ENCODE data around the gene ANKRD27. TPM values are rescaled to one million over a fixed set of nuclear protein-coding genes. Genes with fewer than 3 reads are reported as not detected.

Gene ANKRD27
- total and polyA plus RNA-seq, 10 of the 15 experiments (the other 5 are each of a cell fraction or from before 2014, with no cell fraction given): 2.8 to 49.9 (median 28.5) TPM

DNA sequence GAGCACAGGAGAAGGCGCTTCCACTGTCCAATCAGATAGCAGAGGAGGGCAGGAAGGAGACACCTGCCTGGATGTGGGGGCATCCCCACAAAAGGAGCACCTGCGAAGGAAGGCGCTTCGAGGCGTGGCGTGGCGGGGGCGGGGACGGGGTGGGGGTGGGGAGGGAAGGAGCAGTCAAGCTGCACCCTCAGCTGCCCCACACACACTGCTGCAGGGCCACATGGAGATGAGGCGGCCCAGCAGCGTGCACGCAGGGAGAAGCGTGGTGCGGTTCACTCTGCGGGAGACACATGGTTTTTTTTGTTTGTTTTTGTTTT, 21.4 kb downstream of the ANKRD27 start (continued):
- TF ChIP-seq, protein P1, sequence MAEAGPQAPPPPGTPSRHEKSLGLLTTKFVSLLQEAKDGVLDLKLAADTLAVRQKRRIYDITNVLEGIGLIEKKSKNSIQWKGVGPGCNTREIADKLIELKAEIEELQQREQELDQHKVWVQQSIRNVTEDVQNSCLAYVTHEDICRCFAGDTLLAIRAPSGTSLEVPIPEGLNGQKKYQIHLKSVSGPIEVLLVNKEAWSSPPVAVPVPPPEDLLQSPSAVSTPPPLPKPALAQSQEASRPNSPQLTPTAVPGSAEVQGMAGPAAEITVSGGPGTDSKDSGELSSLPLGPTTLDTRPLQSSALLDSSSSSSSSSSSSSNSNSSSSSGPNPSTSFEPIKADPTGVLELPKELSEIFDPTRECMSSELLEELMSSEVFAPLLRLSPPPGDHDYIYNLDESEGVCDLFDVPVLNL (IDR thresholded peaks at IDR 0.05; ENCODE audit: low read depth, low read length): no peak
- TF ChIP-seq NKRF (conservative IDR thresholded peaks at IDR 0.05): no peak

DNA sequence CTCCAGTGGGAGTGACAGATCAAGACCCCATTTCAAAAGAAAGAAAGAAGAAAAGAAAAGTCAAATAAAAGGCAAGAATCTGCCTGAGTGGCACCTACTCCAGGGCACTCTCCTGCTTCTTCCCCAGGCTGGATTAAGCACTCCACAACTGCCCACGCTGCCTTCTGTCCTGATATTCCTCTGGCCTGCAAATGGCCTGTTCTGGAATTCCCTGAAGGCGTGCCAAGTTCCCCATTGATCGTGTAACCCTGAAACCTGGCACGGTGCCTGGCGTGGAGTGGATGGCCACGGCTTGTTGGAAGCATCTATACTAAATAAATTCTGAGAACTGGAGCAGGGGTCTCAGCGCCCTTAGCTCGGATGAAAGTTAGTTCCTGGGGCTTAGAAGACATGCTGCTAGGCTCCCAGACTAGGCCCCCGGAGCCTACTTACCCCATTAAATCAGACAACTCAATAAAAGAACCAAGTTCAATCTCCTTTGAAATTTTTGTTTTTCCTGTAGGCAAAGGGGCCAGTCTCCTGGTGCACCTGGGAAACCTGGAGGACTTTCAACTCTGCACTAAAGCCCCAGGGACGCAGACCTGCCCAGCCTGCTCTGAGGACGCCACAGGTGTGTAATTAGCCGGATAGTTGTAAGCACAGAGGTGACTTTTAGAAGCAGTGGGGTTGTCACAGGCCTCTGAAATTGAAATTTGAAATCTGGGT, 21.9 kb downstream of the ANKRD27 start:
- Histone ChIP-seq H4K20me1 (ENCODE audit: control insufficient read depth, insufficient read depth) (no peaks in the 10 kb centered on the region), H3K4me2 (ENCODE audit: control insufficient read depth, insufficient read depth) (no peak overlapping the region), H3K9me3 (replicated peaks; ENCODE audit: control insufficient read depth, insufficient read depth, low read length) (no peaks in the 10 kb centered on the region), H2AFZ (ENCODE audit: control insufficient read depth, low read depth, low read length) (no peak overlapping the region), H3K27me3 (replicated peaks in 1 of 2; ENCODE audit: control insufficient read depth in 2 of 2, insufficient read depth in 2 of 2, low read length in 1 of 2) (no peaks in the 10 kb centered on the region), H3K27ac (ENCODE audit: control insufficient read depth, insufficient read depth) (no peak overlapping the region), H3K4me1 (ENCODE audit: control insufficient read depth, insufficient read depth, low read length) (no peaks in the 10 kb centered on the region), H3K9ac (ENCODE audit: control insufficient read depth, insufficient read depth, low read length) (no peak overlapping the region), H3K36me3 (ENCODE audit: control insufficient read depth in 2 of 2, insufficient read depth in 2 of 2, low read length in 1 of 2) (peaks cover 11 to 13% of the 10 kb centered on the region in 2 experiments), H3K4me3 (no peak overlapping the region), H3K79me2 (ENCODE audit: control insufficient read depth, insufficient read depth, low read length) (no peaks in the 10 kb centered on the region)
- SMC1A ChIA-PET (ENCODE audit: uncharacterized antibody, unreplicated experiment): no interaction called here
- POLR2A ChIA-PET: no interaction called here
- FAIRE-seq (no peak), DNase-seq (ENCODE audit: low read depth, low spot score) (no peak), ATAC-seq (no peak)
- in situ Hi-C loops (cut with MboI): no loop called here
- BruUV-seq (replicated peaks): no TSS peak
- intact Hi-C loops (cut with micrococcal nuclease; ENCODE audit: unreplicated experiment): no loop called here
- CTCF ChIA-PET: no interaction called here
- RAD21 ChIA-PET (ENCODE audit: unreplicated experiment): no interaction called here
- WGBS (ENCODE audit: insufficient coverage, insufficient replicate concordance, low lambda C conversion rate, missing lambda C conversion rate): 94% methylated on average over 12 of the region's 12 CpGs
- TF ChIP-seq REST (IDR thresholded peaks at IDR 0.05; ENCODE audit: low read depth, low read length) (no peak), SRF (IDR thresholded peaks at IDR 0.05; ENCODE audit: low read depth in 2 of 2, low read length in 2 of 2) (no peak), CBFB (IDR thresholded peaks at IDR 0.05; ENCODE audit: low read depth) (no peak), RELA (IDR thresholded peaks at IDR 0.05; ENCODE audit: borderline replicate concordance, partially characterized antibody) (no peak), ZBED1 (IDR thresholded peaks at IDR 0.05; ENCODE audit: borderline replicate concordance) (no peak), EGR1 (IDR thresholded peaks at IDR 0.05; ENCODE audit: borderline replicate concordance in 1 of 2, low read depth in 2 of 2, low read length in 2 of 2) (no peak), USF2 (IDR thresholded peaks at IDR 0.05; ENCODE audit: borderline replicate concordance, low read depth, low read length) (no peak)
- TF ChIP-seq, protein P2, sequence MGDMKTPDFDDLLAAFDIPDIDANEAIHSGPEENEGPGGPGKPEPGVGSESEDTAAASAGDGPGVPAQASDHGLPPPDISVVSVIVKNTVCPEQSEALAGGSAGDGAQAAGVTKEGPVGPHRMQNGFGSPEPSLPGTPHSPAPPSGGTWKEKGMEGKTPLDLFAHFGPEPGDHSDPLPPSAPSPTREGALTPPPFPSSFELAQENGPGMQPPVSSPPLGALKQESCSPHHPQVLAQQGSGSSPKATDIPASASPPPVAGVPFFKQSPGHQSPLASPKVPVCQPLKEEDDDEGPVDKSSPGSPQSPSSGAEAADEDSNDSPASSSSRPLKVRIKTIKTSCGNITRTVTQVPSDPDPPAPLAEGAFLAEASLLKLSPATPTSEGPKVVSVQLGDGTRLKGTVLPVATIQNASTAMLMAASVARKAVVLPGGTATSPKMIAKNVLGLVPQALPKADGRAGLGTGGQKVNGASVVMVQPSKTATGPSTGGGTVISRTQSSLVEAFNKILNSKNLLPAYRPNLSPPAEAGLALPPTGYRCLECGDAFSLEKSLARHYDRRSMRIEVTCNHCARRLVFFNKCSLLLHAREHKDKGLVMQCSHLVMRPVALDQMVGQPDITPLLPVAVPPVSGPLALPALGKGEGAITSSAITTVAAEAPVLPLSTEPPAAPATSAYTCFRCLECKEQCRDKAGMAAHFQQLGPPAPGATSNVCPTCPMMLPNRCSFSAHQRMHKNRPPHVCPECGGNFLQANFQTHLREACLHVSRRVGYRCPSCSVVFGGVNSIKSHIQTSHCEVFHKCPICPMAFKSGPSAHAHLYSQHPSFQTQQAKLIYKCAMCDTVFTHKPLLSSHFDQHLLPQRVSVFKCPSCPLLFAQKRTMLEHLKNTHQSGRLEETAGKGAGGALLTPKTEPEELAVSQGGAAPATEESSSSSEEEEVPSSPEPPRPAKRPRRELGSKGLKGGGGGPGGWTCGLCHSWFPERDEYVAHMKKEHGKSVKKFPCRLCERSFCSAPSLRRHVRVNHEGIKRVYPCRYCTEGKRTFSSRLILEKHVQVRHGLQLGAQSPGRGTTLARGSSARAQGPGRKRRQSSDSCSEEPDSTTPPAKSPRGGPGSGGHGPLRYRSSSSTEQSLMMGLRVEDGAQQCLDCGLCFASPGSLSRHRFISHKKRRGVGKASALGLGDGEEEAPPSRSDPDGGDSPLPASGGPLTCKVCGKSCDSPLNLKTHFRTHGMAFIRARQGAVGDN (IDR thresholded peaks at IDR 0.05): no peak

Measured in GM12878 (cell line).